ENCODE data around the gene LMNTD2.

The LMNTD2 gene

DNA sequence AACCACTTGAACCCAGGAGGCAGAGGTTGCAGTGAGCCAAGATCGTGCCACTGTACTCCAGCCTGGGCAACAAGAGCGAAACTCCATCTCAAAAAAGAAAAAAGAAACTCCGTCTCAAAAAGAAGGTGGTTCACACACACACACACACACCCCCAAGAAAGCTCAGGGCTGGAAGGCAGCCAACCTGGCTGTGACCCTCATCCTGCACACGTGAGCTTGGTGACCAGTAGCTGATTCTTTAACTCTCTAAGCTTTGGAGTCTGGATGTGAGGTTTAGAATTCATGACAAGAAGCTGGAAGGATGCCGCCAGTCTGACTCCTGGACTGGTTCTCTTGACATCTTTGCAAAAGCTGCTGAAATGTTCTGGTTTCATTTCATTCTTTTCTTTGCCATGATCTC lies 51.6 kb downstream of the LMNTD2 start:
- no peak for DNase-seq

DNA sequence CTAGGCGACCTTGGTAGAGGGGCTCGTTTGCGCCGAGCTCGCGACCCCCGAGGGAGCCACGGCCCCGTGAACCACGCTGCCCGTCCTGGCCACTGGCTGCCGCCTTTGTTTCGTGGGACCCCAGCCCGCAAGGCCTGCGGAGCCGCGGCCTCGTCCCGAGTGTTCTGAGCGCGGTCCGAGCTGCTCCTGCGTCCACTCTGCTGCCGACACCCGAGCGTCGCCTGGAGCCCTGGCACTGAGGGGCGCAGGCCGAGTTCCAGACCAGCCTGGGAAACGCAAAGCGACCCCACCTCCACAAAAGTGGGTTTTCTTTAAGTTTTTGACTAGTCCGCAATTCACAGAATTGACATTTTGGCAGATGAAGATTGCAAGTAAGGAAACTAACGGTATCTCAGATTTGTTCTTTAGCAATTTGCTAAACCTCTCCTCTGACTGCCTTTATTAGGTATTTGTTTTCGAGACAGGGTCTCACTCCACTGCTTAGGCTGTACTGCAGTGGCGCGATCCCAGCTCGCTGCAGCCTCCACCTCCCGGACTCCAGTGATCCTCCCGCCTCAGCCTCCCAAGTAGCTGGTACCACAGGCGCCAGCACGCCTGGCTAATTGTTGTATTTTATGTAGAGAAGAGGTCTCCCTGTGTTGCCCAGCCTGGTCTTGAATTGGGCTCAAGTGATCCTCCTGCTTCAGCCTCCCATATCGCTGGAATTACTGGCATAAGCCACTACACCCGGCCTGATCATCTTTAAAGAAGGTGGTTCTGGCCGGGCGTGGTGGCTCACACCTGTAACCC lies 52.6 kb downstream of the LMNTD2 start:
- DNase-seq: no peak

DNA sequence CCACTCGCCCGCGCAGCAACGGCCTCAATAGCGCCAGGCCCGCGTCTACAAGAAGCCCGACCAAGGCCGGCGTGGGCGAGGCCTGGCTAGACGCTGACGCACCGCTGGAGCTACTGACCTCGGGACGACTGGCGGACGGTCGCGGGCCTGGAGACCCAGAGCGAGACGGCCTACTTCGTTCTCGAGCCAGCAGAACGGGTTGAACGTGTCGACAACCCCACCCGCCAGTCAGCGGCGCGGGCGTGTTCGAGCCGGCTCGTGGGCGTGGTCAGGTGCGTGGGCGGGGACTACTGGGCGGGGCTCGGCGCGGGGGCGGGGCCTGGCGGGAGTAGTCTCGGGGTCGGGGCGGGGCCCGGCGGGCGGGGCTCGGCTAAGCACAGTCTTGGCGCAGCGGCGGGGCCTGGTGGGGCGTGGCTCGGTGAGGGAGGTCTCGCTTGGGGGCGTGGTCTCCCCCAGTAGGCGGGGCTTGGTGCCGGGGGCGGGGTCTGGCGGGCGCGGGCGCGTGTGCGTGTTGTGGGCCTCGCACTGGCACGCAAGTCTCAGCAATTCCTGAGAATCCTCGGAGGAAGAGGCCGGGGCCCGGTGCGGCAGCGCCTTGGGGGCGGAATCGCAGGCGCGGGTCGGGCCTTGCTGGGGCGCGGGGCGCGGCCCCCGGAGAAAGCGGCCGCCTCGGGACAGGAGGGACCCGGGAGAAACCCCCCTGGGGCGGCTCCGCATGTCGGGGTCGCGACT lies 53.4 kb downstream of the LMNTD2 start, which contains the start of gene RNH1:
TSS of gene RNH1 (minus strand) at position 248 of the 732 bp plus-strand sequence. CDS start 5,080 bp downstream, outside the sequence.
- peak; percentile 96 for DNase-seq

DNA sequence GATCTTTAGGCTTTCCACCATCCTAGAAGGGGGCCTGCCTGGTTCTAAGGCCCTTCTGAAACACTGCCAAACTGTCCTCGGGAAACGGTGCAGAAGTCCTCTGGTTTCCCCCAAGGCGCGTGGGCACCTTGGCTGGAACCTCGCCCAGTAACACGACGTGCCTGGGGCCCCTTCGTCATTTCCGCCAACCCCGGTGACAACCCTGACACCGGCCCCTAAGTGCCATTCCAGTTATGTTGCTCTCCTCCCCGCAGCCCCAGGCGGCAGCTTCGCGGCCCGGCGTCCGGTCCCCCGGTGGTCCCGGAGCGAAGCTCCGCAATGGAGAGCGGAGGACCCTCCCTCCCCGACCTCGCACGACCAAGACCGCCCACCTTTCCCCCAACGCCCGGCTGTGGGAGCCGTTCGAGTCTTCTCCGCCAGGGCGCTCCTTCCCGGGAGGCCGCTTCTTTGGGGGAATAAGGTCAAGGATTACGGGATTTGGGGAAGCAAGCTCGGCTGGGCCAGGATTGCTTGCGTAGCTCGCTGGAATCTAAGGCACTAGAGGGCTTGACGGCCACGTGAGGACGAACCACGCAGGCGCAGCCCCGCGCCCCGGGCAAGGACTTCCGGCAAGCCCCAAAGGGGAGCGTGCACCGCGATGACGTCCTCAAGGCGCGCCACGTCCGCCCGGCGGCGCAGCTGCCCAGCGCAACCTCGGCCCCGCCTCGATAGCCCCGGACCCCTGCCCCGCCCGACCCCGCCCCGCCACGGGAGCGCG lies 54.1 kb downstream of the LMNTD2 start:
- DNase-seq: peak; percentile 97

DNA sequence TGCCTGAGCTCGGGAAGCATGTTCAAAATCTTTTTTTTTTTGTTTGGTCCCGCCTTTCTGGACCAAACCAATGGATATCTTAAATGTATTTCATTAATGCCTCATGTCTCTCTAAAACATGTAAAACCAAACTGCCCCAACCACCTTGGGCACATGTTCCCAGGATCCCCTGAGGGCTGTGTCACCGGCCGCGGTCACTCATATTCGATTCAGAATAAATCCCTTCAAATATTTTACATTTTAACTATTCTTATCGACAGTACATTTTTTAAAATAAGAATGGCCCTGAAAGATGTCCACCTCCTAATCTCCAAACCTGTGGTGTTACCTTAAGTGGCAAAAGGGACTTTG lies 55.6 kb downstream of the LMNTD2 start:
- no peak for DNase-seq
